Measurements from ENCODE around the gene GRK5.

GRK5 gene

DNA sequence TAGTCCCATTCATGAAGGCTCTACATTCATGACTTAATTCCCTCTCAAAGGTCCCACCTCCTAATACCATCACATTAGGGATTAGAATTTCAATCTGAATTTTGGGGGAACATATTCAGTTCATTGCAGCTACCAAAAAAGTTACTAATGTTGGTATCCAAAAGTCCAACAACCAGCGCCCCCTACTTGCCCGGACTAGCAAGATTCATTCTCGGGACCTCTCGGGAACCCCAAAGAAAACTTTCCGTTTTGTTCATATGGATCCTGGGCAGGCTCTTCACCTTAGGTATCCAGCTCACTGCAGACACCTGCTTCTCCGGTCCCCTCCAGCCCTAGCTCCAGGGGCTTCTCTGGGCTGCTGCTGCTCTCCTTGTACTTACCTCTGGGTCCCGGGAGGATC, 8.9 kb upstream of the GRK5 start:
- DNase-seq (ENCODE audit: low read depth) = no peak

DNA sequence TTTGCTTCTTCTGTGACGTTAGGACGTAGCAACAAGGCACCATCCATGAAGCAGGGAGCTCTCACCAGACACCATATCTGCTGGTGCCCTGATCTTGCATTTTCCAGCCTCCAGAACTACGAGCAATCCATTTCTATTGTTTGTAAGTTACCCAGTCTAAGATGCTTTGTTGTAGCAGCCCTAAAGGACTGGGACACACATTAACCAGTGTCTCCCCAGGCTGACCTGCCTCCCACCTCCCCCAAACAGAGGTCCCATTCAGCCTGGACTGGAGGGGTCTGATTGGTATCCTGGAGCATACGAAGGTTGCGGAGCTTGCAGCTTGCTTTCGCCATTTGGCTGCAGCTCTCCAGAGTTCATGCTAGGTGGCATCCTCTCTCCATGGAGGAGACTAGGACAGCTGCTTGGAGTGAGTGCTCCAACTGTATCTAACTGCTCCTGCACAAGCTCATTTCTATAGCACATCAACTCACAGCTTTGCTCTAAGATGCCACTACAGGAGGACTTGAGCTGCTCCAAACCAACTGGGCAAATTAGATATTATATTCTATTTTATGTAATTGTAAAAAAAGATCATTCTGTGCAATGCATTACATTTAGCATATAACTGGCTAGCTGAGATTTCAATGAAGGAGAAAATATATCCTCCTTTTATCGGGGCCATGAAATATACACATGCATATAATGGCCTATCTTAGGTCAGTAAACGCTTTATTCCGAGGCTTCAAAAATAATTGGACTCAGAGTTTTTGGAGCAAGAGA, 8.0 kb upstream of the GRK5 start:
- no peak for DNase-seq (ENCODE audit: low read depth)

DNA sequence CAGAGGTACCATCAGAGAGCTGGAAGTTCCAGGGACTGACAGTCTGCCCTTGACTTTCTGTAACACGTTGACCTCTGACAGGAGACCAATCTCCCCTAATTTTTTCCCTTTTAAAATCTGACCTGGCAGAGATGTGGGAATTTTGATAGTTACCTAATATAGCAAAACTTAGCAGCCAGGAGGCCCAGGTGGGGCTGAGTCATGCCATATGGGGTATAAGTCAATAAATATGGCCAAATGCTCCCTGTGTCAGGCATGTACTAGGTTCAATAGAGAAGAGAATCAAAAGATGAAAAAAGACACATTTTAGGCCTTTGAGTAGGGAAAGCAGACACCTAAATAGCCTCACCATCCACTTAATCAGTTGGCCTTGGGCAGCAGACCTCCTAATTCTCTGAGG, 6.1 kb upstream of the GRK5 start:
- DNase-seq (ENCODE audit: low read depth) = no peak

GRCh38 chr10:119203006-119203405, 4.4 kb upstream of the GRK5 start:
- no peak for DNase-seq (ENCODE audit: low read depth)

DNA sequence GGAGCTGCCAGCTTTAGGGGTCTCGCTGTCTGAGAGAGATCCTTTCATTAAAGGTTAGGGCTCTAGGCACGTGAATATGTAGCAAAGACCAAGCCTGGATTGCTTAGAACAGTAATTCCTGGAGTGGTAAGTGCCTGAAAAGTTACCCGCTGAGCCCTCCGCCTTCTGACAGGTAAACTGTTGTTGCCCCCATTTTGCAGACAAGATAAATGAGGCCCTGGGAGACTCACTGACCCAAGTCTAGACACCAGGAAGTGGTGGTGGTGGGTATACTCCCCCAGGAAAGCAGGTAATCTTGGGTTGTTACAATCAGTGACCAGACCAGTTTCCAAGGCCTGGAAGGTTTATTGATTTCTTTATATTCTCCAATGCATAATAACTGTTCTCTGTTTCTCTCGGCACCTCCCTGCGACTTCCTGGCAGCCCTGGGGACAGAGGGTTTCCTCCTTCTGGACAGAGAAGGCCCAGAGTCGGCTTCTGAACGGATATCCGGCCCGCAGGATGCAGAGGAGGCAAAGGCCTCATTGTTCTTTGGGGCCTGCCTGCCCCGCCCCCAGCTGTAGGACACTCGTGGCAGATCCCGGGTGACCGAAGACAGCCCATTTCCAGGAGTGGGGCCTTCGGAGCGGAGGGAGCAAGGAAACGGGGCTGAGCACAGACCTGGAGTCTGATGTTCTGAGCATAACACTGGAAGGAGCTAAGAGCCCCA, 1.3 kb upstream of the GRK5 start:
- DNase-seq (ENCODE audit: low read depth) = peak; percentile 40

DNA sequence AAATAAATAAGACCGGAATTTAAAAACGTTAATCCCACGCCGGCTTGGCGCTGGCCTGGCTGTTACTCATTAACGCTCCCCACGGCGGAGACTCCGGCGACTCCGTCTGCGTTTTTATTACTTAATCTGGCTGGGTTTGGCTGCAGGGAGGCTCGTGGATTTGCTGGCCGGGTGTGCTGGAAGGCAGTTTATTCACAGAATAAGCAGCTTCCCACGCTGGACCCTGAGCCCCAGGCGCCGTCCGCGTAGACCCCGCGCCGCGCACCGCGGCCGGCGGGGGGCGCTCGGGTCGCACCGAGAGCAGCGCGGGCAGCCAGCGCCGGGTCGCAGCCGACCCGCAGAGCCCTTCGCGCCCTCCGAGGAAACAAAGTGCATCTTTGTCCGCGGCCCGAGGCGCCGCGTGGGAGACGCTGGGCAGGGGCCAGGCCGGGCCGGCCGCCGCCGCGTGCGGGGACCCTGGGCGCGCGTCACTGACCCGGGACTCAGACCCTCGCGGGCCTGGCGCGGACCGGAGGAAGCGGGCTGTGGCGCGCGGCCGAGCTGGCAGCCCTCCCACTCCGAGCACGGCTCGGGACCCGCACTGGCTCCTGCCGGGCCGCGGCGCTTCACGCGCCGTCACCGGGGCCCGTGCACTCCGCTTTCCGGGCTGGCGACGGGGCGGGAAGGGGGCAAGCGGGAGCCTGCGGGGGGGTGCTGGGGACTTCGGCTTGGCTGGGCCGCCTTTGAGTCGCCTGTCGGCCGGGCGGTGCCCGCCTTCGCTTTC, 587 bp upstream of the GRK5 start:
- peak; percentile 78 for DNase-seq (ENCODE audit: low read depth)

GRCh38 chr10:119207713-119208552, 562 bp downstream of the GRK5 start:
- DNase-seq (ENCODE audit: low read depth) = peak; percentile 30

GRCh38 chr10:119208553-119208940, 1.2 kb downstream of the GRK5 start:
- no peak for DNase-seq (ENCODE audit: low read depth)

- DNase-seq (ENCODE audit: low read depth) = peak; percentile 51
These were observed 1.8 kb downstream of the GRK5 start for GRCh38 chr10:119209035-119209735.

DNA sequence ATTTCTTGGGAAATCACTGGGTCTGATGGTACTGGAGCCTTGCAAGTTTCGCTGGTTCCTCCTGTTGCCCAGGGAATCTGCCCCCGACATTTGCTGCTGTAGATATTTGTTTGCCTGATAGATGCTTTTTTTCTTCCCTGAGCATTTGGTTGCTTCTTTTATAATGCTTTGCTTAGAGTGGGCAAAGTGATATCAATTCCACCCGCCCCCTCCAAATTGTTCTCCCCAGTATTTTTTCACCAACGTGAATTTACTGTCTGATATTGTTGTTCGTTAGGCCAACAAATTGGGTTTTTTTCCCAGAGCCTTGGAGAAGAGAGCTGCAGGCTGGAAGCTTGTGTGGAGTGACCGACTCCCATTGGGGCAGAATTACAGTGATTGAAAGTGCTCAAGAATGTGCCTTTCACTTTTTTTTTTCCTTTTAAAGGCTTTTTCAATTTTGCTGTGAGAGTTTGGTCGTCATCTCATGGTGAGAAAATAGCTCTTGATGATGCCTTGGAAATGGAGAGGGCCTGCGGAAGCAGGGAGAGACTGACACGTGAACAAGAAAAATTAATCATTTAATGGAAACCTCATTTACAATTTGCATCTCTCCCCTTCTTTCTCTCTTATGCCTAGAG, 2.5 kb downstream of the GRK5 start:
- no peak for DNase-seq (ENCODE audit: low read depth)

DNA sequence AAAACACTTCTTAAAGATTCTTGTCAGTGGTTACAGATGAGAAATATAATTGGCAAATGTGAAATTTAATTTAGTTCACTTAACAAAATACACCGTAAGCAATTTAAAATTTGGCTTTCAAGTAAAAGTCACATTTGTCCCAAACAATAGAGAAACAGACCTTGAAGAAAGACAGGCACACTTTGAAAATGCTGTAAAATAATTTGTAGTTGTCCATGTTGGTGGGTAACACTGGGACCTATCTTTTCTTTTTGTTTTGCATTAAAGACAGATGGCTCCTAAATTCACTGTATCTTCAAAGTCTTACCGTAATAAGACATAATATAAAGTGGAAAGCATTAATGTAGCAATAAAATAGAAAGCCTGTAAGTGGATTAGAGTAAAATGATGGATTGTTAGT, 3.3 kb downstream of the GRK5 start:
- DNase-seq (ENCODE audit: low read depth) = no peak

DNA sequence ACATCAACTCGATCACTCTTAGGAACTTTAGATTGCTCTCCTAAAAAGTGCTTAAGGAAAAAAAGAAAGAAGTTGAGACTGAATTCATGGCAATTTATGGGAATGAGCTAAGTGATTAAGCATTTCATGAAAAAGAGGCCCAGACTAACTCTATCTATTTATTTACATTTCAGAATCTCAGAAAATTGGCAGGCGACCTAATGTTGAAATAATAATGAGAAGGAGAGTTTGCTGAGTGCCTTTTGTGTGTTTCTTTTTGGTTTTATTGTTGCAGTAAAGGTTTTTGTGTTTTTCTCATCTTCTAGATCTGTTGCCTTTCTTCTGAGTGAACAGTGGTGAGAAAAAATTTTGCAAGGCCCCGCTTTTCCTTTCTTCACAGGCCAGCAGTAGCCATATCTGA, 3.8 kb downstream of the GRK5 start:
- DNase-seq (ENCODE audit: low read depth) = no peak

DNA sequence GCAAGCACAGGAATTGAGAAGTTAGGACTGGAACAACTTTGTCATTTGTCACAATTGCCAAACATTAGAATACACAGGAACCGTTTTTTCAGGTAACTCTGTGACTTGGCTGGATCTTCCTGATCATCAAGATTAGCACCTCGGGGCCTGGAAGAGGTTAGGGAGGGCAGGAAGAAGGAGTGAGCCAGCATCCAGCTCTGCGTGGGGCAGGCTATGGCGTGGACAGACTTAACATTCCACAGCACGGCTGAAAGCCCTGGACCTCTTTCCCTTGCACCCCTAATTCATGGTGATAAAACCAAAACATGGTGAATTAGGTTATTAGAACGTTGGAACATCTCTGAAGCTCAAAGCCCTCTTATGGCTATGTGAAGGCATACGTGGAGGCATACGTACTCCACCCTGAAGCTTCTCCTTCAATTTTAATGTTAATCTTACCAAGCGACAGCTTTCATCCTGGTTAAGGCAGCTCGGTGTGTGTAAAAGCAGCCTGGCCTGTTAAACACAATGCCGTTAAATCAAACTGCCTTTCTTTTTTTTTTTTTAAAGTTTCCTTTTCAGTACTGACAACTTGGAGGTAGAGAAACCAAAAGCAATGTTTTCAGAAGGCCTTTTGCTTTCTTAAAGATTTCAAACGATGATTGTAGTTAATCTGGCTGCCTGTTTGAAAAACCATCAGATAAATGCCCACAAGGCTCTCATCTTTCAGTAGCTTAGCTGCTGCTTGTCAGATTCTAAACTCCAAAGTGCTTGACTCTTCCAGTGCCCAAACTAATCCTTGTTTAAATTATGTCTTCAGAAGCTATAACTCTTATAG, 4.5 kb downstream of the GRK5 start:
- DNase-seq (ENCODE audit: low read depth) = no peak

DNA sequence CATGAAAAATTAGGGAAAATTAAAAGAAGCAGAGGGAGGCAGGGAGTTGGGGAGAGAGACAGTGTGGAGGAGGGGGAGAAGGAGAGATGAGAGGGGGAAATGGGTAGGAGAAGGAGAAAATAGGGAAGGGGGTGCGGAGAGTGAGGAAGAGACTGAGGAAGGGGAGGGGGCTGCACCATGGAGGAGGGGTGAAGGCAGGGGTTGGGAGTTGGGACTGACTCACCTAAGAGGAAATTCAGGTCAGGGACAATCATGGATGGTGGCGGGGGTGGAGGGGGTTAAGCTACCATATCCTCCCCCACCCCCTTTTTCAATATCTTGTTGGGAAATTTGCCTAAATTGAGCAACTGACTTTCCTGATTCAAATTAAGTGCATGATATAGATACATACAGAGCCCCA, 8.0 kb downstream of the GRK5 start:
- no peak for DNase-seq (ENCODE audit: low read depth)

DNA sequence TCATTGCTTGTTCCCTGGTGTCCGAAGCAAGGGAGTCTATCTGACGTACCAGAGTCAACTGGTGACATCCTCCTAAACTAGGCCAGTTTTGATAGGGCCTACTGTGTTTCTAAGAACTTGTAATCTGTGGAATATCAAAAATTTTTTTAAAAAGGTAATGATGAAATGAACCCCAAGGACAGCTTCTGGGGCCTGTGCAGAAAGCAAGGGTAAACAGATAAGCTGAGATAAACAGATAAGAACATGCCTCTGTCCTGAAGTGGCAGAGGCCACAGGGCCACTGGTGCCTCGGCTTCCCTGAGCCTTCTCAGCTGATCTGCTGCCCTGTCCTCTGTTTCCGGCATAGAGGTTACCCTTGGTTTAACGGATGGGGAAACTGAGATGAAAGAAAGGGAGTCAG, 8.8 kb downstream of the GRK5 start:
- no peak for DNase-seq (ENCODE audit: low read depth)

DNA sequence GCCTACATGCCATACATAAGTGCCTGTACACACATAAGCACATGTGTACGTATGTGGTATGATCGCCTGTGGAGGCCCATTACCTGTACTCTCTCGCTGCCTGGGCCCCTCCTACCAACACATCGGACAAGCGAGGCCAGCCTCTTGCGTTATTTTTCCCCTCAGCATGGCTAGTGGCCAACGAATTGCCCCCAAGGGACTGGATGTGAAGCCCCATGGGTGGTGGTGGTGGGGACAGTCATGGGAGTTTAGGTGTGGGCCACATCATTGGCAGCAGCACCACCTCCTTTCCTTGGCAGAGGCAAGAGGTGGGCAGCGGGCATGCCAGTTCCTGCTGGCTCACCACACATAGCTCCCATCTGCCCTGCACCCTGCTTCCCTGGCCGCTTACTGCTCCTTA, 10.0 kb downstream of the GRK5 start:
- DNase-seq (ENCODE audit: low read depth) = no peak

- no peak for DNase-seq (ENCODE audit: low read depth)
These were observed 10.7 kb downstream of the GRK5 start for GRCh38 chr10:119217991-119218490.

DNA sequence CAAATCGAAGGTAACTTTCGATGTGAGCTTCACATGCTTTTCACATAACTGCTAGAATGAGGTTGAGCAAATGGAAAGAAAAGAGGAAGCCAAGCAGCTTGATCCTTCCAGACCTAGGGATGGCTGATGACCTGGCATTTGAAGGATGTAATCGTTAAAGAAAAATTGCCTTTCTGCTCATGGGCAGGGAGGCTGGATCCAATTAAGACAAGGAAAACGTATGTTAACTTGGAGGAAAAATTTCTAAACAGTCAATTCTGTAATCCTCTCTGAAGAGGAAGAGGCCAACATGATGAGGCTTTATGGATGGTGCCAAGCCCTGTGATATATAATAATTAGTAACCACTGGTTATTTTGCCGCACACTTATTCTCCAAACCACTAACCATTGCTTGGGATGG, 12.5 kb downstream of the GRK5 start:
- DNase-seq (ENCODE audit: low read depth) = no peak

DNA sequence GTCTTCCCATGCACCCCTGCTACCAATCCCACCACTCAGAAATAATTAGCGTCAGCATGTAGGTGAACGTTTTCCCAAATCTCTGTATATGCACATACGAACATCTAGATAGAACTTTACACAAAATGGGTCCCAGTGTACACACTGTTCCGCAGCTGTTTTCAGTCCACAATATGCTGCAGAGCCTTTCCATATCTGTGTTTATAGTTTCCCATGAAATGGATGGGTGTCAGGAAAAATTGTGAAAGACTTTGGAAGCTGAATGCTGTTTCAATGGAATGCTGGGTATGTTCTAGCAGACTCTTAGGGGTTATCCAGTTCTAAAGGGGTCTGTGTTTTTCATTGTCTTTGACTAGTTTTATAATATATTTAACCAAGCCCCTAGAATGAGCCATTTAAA, 13.8 kb downstream of the GRK5 start:
- no peak for DNase-seq (ENCODE audit: low read depth)

- DNase-seq (ENCODE audit: low read depth) = no peak
These were observed 14.3 kb downstream of the GRK5 start for GRCh38 chr10:119221666-119222065.
